A673 (cell line): ENCODE results near the gene DUSP6.

Experiments
- CTCF ChIP-seq: fragments of 300-800, 200-600 bp; sonication (generic); conservative IDR thresholded peaks from 2 replicates; pipeline ENCODE4 v1.5.1; 2017; ENCODE audit warnings: low read depth, mild to moderate bottlenecking, antibody characterized with exemption, low read length, moderate library complexity, mixed read lengths
- EZH2 ChIP-seq: fragments of 200-600 bp; sonication (generic); IDR thresholded peaks from 2 replicates; pipeline ENCODE4 v1.6.1; 2017; ENCODE audit warnings: borderline replicate concordance, low read depth, mild to moderate bottlenecking, mixed read lengths, antibody characterized with exemption, low read length; ENCODE audit not compliant: poor library complexity, severe bottlenecking

DNA sequence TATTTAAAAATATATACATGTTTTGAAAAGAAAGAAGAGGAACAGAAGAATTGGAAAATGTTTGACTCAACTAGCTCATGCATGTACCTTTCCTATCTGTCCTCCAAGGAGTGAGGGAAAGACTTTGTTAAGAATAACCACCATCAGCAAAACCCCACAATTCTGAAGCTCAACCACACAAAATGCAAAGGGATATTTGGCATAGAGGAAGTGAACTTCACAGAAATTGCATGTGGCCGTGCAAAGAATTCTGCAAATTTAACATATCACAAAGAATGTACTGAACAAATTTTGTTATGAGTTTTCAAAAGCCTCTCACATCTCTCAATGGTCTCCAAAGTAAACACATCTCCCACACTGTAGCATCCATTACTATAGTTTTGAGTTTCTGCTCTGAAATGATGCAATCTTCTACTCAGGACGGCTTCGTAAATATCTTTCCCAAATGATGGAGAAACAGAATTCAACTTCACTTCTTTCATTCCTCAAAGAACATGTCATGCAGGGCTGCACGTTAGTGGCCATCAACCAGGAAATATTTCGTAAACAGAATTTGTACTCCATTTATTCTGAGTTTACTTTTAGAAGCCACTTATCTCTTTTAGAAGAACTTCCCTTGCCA, 17.6 kb downstream of the DUSP6 start:
- TF ChIP-seq EZH2 (no peak), CTCF (no peak)
